Kidney epithelial cell (primary cell): Measurements from ENCODE around the gene KCNMA1. TPM values are rescaled to one million over a fixed set of nuclear protein-coding genes. Genes with fewer than 3 reads are reported as not detected.

Experiments used
- DNase-seq: peaks from one replicate; pipeline ENCODE4 v3.0.0-alpha.2; 2010; ENCODE audit warnings: low read depth
- H3K27me3 ChIP-seq: 2 replicates; pipeline ENCODE4 v1.6.0; 2011; ENCODE audit warnings: low read length; ENCODE audit not compliant: control insufficient read depth, insufficient read depth
- H3K36me3 ChIP-seq: 2 replicates; pipeline ENCODE4 v1.5.1; 2011; ENCODE audit warnings: low read length; ENCODE audit not compliant: control insufficient read depth, insufficient read depth
- H3K4me3 ChIP-seq: 2 replicates; pipeline ENCODE4 v1.5.1; 2011; ENCODE audit warnings: low read depth, mild to moderate bottlenecking, control low read depth, low read length
- CTCF ChIP-seq: IDR thresholded peaks from 2 replicates; pipeline ENCODE4 v1.5.1; 2011; ENCODE audit warnings: mild to moderate bottlenecking, moderate library complexity, low read length, control low read depth, inconsistent platforms; ENCODE audit not compliant: insufficient read depth, poor library complexity, severe bottlenecking
- total RNA-seq: library from RNA; depleted of rRNA; stranded (reverse); fragments of >200 nt; gene quantifications from 2 replicates; pipeline ENCODE4 v1.2.3, GENCODE V29; 2015

KCNMA1 gene
- total RNA-seq, 1 donor from 2014 or later: 18.9 TPM

- H3K4me3 ChIP-seq: no peak overlapping the region
- H3K27me3 ChIP-seq: no peaks in the 10 kb centered on the region
- no peak for DNase-seq
- peak; percentile 26 for TF ChIP-seq CTCF
- H3K36me3 ChIP-seq: no peaks in the 10 kb centered on the region
These were observed 259.8 kb downstream of the KCNMA1 start for GRCh38 chr10:77377678-77378352.

DNA sequence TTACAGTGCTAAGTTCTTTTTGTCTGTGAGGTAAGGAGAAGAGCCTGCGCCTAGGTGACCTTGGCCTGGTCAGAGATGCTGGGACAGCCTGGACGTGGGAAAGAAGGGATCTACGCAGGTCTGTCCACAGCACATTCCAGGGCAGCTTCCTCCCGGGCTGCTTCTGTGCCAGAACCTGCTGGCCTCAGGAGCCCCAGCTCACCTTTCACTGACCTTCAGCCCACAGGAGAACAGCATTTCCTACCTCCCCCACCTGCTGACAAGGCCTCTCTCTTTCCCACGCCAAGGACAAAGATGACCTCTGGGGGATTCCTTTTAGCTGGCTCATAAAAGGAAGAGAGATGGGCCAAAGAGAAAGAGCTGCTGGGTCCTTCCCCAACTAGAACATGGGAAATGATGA lies 260.6 kb downstream of the KCNMA1 start:
- Histone ChIP-seq H3K4me3 (no peak overlapping the region), H3K27me3 (no peaks in the 10 kb centered on the region), H3K36me3 (no peaks in the 10 kb centered on the region)
- TF ChIP-seq CTCF: no peak
- no peak for DNase-seq

DNA sequence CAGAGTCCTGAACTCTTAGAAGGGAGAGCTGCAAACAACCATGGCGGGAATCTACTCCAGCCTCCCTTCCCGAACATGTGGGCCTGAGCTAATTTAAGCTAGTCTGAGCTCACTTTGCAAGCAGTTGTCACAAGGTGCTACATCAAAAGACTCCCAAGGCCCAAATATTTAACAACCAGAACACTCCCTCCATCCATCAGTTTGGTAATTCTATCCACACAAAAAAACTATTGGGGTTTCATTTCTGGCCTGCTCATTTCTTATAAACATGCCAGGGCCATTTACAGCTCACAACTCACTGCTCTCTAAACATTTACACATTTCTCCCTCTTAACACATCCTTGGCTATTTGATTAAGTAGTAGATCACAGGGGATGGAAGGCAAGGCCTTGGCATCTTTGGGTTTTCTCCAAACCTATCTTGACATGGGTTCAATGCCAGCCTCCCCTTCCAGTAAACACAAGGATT lies 263.4 kb downstream of the KCNMA1 start:
- Histone ChIP-seq H3K27me3 (no peaks in the 10 kb centered on the region), H3K36me3 (no peaks in the 10 kb centered on the region), H3K4me3 (no peak overlapping the region)
- no peak for DNase-seq
- no peak for TF ChIP-seq CTCF

DNA sequence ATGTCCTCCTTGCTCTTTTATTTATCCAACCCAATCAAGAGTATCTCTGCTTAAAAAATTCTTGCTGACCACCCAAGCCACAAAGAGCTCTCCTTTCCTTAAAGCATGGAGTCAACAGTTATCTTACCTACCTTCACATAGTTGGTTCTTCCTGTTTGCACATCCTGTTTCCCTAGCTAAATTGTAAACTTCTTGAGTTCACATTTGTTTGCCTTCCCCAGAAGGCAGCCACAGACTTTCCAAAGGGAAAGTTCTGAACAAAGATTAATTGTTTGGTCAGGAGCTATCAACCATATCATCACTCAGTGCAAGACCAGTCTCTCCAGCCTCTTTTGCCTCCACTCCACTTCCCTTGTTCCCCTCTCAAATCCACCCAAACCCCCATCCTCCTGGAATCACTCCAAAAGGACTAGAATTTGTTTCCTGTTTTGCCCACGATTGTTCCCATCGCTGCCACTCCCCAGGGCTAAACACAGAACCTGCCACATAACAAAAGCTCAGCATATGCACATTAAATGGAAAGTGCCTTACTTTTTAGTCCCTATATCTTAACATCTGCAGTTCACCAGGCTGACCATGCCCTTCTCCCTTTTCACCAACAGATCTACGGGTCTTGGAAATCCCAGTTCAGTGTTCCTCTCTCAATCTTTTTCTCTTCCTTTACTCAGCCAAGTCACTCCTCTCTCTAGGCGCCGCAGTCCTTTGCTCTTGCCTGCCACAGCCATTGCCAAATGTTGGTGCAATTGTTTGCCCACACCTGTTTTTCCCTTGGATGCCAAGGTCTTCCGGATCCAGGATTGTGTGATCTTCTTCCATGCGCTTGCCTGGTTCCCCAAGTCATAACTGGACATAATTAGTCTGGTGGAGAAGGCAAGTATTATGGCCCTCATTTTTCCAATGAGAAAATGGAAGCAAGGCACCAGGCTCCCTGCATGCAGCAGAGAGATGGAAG lies 265.5 kb downstream of the KCNMA1 start:
- no peak for TF ChIP-seq CTCF

DNA sequence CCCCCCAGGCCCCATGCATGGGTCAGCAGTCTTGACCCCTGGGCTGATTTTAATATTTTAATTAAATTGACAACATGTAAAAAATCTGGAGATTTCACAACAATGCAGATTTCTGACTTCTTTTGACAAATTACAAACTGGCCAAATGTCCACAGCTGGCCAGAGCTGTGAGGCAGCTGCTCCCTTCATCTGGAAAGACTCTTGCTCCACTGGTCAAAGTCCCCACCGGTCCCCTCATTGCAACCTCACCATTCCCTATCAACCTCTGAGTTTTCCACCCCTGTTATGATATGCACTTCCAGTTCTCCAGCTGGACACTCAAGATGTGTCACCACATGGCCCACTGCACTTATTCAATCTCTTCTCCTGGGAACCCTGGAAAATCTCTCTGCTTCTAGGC lies 266.2 kb downstream of the KCNMA1 start:
- Histone ChIP-seq H3K36me3 (no peaks in the 10 kb centered on the region), H3K4me3 (no peak overlapping the region), H3K27me3 (no peaks in the 10 kb centered on the region)
- DNase-seq: no peak
- no peak for TF ChIP-seq CTCF

More for the DNA sequence above, 265.5 kb downstream of the KCNMA1 start:
- no peak overlapping the region for H3K4me3 ChIP-seq
- no peak for DNase-seq
- no peaks in the 10 kb centered on the region for H3K27me3 ChIP-seq
- H3K36me3 ChIP-seq: no peaks in the 10 kb centered on the region
